Stimulated activated CD8-positive, alpha-beta memory T cell treated with anti-CD3 and anti-CD28 coated beads, Interleukin-7, amount 100 ng/mL, for 4 hours (primary cell): ENCODE data around the gene PIP5K1B.

Experiments used
- DNase-seq, 2 donors: peaks; one replicate each; pipeline ENCODE4 v3.0.0-alpha.2; 2020; ENCODE audit warnings: low read depth in 2 of 2

Gene PIP5K1B

GRCh38 chr9:68775003-68775730 lies 70.1 kb downstream of the PIP5K1B start:
- no peak for DNase-seq

GRCh38 chr9:68777070-68777763 lies 72.2 kb downstream of the PIP5K1B start:
- no peak for DNase-seq

DNA sequence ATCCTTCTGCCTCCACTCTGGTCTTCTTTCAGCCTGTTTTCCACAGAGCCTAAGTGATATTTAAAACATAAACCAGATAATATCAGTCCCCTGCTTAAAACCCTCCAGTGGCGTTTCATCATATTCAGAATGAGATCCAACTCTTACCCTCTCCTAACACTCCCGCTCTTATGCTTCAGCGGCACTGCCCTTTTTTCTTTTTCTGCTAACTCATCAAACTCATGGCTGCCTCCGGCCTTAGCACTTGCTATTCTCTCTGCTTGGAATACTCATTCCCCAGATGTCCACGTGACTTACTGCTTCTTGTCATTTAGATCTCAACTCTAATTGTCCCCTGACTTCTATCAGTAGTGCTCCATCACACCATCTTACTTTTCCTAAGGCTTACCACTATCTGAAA lies 73.6 kb downstream of the PIP5K1B start:
- no peak for DNase-seq

- DNase-seq, result peak; percentile 86 to 88
These were observed 74.7 kb downstream of the PIP5K1B start for GRCh38 chr9:68779558-68780379.

DNA sequence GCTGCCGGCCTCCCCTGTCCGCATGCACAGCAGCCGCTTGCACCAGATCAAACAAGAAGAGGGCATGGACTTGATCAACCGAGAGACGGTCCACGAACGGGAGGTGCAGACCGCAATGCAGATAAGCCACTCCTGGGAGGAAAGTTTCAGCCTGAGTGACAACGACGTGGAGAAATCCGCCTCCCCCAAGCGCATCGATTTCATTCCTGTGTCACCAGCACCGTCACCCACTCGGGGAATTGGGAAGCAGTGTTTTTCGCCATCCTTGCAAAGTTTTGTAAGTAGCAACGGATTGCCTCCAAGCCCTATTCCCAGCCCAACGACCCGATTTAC lies 75.3 kb downstream of the PIP5K1B start:
- no peak for DNase-seq

DNA sequence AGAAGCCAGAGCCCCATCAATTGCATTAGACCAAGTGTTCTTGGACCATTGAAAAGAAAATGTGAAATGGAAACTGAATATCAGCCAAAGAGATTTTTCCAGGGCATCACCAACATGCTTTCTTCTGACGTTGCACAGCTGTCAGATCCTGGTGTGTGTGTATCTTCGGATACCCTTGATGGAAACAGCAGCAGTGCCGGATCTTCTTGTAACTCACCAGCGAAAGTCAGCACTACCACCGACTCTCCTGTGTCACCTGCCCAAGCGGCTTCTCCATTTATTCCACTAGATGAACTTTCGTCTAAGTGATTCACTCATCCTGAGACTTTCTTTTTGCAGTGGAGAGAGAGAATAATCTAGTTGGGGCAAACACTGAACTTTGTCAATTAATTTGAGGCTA lies 75.7 kb downstream of the PIP5K1B start:
- DNase-seq, result no peak

DNA sequence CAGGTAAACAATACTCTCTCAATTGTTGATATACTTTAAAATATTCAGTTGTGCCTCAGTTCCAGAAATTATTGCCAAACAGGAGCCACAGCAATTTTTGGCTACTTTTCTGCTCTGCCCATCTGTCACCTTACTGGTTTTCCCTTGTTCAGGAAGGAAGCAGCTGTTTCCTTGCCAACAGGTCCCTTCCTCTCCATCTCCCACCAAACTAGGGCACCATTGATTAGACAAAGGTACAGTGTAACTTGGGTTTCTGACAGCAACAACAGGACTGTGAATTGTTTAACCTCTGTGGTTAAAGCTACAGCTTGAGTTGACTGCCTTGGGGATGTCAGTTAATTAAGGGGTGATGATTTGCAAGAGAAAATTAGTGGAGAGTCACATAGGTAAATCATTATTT lies 76.9 kb downstream of the PIP5K1B start:
- no peak for DNase-seq

DNA sequence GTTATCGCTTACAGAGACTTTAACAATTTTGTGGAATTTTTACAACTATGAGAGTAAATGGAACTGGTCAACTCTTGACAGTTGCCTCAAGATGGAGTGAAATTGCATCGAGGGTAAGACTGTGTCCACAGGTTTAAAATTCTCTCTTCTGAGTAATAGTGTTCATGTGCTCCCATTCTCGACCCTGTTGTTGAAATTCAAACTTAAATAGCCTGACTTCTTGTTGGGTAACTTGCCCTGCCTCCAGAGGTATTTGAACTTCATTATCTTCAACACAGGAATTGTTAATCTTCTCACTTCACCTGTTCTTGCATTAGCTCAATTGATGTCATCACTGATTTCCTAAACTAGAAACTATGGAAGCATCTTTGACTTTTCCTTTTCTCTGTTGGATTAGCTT lies 77.5 kb downstream of the PIP5K1B start:
- no peak for DNase-seq

DNA sequence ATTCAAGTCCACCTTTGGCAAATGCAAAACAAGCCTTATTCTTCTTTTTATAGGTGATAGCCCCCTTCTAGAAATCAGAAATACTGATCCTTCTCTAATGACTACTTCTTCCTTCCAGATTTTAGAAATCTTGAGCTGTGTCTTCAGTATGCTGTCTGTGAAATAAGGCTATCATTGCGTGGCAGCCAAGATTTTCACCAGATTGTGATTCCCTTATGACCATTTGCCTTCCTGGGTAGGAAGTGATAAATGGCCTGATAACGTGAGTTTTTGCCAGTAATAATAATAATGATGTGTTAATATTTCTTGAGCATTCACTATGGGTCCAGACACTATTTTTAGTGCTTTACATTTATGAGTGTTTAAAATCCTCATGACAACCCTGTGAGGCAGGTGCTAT lies 80.9 kb downstream of the PIP5K1B start:
- DNase-seq, result no peak

- no peak for DNase-seq
These were observed 86.1 kb downstream of the PIP5K1B start for GRCh38 chr9:68791169-68791568.

DNA sequence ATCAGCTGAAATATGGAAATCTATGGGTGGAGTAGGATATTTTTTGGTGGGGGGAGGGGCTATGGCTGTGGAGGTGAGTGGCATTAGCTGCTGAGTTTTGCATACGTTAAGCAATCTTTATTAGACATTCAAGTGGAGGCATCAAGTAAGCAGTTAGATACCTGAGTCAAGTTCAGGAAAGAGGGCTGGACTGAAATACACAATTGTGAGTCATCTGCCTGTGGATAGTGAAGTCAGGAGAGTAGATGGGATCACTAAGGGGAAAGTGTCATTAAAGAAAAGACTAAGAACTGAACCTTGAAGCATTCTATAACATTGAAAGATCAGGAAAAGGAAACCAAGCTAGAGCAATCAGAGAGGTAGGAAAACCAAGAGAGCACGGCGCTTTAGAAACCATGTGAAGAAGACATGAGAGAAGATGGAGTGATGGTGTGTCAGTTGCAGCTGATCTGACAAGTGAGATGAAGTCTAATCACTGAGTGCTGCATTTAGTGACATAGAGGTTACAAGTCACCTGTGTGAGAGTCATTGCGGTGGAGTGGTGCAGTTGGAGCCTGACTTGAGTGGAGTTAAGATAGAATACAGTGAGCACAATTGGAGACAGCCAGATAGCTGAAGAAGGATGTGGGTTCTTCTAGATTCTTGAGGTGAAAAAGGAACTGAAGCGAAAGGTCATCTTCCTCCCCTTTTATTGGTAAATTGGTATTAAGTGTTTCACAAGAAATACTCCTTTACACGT lies 88.7 kb downstream of the PIP5K1B start:
- DNase-seq, result no peak

DNA sequence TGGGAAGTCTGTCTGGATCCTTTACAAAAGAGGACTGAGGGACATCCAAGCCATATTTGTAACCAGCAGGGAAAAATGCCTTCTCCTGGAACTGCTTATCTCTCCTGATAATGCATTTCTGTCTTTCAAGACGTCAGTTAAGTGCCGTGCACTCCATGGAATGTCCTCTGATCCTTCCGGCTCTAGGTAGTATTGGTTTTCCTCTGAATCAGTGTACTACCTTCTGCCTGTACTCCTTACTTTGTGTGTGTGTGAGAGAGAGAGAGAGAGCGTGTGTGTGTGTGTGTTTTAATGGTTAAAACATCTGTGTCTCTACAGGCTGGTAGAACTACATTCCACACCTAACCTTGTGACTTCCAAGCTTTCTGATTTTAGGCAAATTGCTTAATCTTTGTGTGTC lies 89.9 kb downstream of the PIP5K1B start:
- DNase-seq, result no peak

GRCh38 chr9:68795411-68795810 lies 90.4 kb downstream of the PIP5K1B start:
- DNase-seq, result no peak

- no peak for DNase-seq
These were observed 92.1 kb downstream of the PIP5K1B start for GRCh38 chr9:68797116-68797515.

- no peak for DNase-seq
These were observed 93.4 kb downstream of the PIP5K1B start for GRCh38 chr9:68798423-68798822.

- DNase-seq, result no peak
These were observed 95.8 kb downstream of the PIP5K1B start for GRCh38 chr9:68800836-68801235.

DNA sequence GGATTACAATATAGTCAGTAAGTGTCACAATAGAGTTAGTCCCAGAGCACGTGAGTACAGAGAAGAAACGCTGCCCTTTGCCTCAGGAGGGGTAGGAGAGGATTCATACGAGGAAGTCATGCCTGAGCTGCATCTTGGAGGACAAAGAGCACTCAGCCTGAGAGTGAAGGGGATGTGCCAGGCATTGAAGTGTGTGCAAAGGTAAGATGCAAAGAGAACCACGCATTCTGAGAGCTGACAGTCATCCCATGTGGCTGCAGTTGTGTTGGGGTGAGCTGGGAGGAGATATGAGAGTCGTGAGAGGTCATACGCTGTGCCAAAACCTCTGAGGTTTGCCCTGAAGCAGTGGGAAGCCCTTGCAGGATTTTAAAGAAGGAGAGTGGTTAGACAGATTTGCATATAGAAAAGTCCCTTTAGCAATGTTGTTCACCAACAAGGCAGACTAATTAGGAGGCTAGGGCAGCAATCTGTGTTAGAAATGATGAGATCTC lies 97.5 kb downstream of the PIP5K1B start:
- no peak for DNase-seq

DNA sequence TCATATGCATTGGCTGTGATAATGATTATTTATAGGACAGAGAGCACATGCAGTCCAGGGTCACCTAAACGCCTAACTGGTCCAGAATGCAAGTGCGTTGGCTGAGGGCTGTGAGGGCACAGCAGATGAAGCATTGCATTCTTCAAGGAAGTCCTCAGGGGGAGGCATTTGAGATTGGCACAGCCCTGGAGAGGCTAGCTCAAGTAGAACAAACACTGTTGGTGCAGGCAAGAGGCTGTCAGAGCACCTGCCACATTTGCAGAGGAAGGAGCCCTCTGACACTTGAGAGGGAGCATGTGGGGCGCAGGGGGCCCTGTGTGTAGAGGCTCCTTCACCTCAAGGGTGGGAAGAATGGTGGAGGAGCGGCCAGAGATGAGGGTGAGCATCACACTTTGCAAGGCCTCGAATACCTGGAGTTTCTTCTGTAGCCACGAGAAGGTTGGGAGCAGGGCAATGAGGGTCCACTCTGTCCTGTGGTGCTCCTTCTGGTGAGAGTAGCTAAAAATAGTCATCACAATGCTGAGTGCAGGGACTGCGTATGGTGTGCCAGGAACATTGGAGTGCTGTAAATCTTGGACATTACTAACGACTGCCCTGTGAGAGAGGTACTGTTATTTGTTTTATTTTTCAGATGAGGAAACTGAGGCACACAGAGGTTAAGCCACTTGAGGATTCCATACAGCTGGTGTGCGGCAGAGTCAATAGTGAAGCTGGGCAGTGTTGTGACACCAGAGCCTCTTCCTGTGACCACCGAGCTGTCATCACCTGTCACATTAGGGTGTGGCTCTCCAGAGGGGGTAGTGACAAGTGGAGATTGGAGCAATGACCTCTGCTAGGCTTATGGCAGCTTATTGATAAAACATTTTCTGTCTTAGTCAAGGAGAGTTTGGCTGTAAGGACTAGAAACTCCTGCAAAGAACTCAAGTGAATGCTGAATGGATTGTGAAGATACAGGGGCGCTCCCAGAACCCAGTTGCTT lies 100.2 kb downstream of the PIP5K1B start:
- no peak for DNase-seq

- DNase-seq, result no peak
These were observed 101.0 kb downstream of the PIP5K1B start for GRCh38 chr9:68805890-68806517.

DNA sequence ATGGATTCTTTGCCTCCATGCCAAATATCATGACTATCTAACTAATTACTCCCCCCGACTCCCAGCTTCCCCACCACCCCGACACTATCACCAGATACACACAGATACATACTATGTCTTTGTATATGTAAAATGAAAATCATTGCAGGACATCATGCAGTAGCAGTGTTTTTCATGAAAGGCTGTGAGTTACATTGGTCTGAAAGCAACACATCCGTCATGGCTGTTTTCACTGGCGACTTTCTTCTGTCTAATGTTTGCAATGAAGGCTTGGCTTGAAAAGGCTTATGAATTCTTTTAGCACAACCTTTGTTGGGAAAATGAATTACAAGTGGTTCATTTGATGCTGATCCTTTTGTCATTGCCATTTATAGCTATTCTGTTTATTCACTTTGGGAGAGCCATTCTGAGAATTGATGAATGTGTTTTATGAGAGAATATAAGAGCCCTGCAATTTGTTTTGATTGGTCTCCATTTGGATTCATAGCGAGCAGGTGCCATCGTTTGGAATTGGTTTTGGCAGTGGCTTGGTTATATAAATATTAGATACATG lies 103.4 kb downstream of the PIP5K1B start:
- DNase-seq, result no peak
